ENCODE data around the gene GBF1. TPM values are rescaled to one million over a fixed set of nuclear protein-coding genes. Genes with fewer than 3 reads are reported as not detected.

GBF1 gene
- total and polyA plus RNA-seq, 2 donors (not counting 1 experiment from before 2014, with no cell fraction given), result 20.8 to 39.3 TPM

DNA sequence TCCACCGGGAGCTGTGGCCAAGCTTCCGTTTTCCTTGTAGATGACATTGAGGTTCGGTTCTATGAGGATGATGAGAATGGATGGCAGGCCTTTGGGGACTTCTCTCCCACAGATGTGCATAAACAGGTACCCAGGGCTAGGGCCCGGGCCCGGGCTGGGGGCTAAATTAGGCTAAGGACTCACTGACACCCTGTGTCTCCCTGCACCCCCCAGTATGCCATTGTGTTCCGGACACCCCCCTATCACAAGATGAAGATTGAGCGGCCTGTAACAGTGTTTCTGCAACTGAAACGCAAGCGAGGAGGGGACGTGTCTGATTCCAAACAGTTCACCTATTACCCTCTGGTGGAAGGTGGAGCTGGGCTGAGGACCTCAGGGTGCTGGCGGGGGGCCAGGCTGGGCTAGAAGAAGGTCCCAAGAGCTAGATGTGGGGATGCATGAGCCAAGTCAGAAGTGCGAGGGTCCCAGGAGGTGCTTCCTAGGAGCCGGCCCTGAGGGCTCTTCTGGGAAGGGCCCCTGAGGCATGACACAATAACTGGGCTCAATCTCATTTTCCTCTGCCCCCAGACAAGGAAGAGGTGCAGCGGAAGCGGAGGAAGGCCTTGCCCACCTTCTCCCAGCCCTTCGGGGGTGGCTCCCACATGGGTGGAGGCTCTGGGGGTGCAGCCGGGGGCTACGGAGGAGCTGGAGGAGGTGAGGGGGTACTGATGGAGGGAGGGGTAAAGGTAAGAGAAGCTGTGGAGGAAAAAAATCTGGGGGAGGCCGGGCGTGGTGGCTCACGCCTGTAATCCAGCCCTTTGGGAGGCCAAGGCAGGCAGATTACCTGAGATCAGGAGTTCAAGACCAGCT lies 153.1 kb downstream of the GBF1 start:
- no peak for ATAC-seq (ENCODE audit: low read depth)
- H3K4me3 ChIP-seq (ENCODE audit: control extremely low read depth in 1 of 5, extremely low read depth in 1 of 5, insufficient read depth in 1 of 5, low read depth in 2 of 5, low read length in 4 of 5), result peak overlapping the region in 2 of 5 experiments; percentile 29 to 47
- peak; percentile 37 for DNase-seq
- peak overlapping the region; percentile 95 for H3K4me3 Mint-ChIP-seq
- H3K4me1 ChIP-seq (ENCODE audit: control insufficient read depth in 2 of 2, insufficient read depth in 2 of 2, low read length in 2 of 2), result peaks cover 40 to 51% of the 10 kb centered on the region in 2 donors
- POLR2A ChIA-PET, result interaction anchor here (0.6 to 2.6 kb wide), 5 partner anchors 23 to 1485 kb away, joined by 3 to 11 read pairs (median 4); partner anchors contain the start of genes C10orf95 and FBXL15
- no peaks in the 10 kb centered on the region for H3K27me3 Mint-ChIP-seq
- intact Hi-C loops (cut with micrococcal nuclease), result loop anchor here (1.0 kb wide), 5 partner anchors 11 to 168 kb away; partner anchors contain the start of genes ACTR1A and FBXL15
- peak overlapping the region; percentile 80 for H3K27ac Mint-ChIP-seq
- peaks cover 45% of the 10 kb centered on the region for H3K79me2 ChIP-seq (ENCODE audit: control insufficient read depth, insufficient read depth, low read length)
- no peak overlapping the region for H2AFZ ChIP-seq (ENCODE audit: insufficient read depth, low read depth, low read length, poor library complexity, severe bottlenecking)
- no peaks in the 10 kb centered on the region for H3K9me3 Mint-ChIP-seq (ENCODE audit: insufficient read depth)
- H3K36me3 ChIP-seq (replicated peaks in 1 of 2; ENCODE audit: control extremely low read depth in 1 of 2, control insufficient read depth in 1 of 2, extremely low read depth in 1 of 2, insufficient read depth in 2 of 2, low read length in 1 of 2), result peaks cover 0 to 53% of the 10 kb centered on the region in 2 experiments
- TF ChIP-seq EZH2 (IDR thresholded peaks at IDR 0.05; ENCODE audit: borderline replicate concordance, insufficient read depth, low read depth, low read length, poor library complexity, severe bottlenecking), result no peak
- TF ChIP-seq, protein P1, sequence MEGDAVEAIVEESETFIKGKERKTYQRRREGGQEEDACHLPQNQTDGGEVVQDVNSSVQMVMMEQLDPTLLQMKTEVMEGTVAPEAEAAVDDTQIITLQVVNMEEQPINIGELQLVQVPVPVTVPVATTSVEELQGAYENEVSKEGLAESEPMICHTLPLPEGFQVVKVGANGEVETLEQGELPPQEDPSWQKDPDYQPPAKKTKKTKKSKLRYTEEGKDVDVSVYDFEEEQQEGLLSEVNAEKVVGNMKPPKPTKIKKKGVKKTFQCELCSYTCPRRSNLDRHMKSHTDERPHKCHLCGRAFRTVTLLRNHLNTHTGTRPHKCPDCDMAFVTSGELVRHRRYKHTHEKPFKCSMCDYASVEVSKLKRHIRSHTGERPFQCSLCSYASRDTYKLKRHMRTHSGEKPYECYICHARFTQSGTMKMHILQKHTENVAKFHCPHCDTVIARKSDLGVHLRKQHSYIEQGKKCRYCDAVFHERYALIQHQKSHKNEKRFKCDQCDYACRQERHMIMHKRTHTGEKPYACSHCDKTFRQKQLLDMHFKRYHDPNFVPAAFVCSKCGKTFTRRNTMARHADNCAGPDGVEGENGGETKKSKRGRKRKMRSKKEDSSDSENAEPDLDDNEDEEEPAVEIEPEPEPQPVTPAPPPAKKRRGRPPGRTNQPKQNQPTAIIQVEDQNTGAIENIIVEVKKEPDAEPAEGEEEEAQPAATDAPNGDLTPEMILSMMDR (IDR thresholded peaks at IDR 0.05), result no peak
- no peak overlapping the region for H3K9ac ChIP-seq (ENCODE audit: low read length)
- peak overlapping the region; percentile 87 for H3K4me2 ChIP-seq (replicated peaks; ENCODE audit: low read depth, low read length, poor library complexity, severe bottlenecking)
- CTCF ChIA-PET, result interaction anchor here (0.7 to 8.8 kb wide), 24 partner anchors 9 to 566 kb away, joined by 3 to 108 read pairs (median 5); partner anchors contain the start of genes C10orf95, CUEDC2, FBXL15 and PITX3
- H3K9me3 ChIP-seq (ENCODE audit: control extremely low read depth in 1 of 3, control insufficient read depth in 2 of 3, insufficient read depth in 1 of 3, low read length in 2 of 3), result no peaks in the 10 kb centered on the region
- 84% methylated on average over 11 of the region's 21 CpGs for WGBS (ENCODE audit: insufficient coverage)
- no peaks in the 10 kb centered on the region for H3K27me3 ChIP-seq (replicated peaks in 1 of 4; ENCODE audit: control extremely low read depth in 1 of 4, control insufficient read depth in 3 of 4, insufficient read depth in 4 of 4, low read length in 3 of 4)
- peaks cover 75% of the 10 kb centered on the region for H4K20me1 ChIP-seq (ENCODE audit: control insufficient read depth, insufficient read depth, low read length, poor library complexity, severe bottlenecking)
- H3K27ac ChIP-seq (ENCODE audit: low read length in 2 of 2), result peak overlapping the region; percentile 74 to 80
- peaks cover 44% of the 10 kb centered on the region for H3K4me1 Mint-ChIP-seq
